Right ventricle myocardium superior (tissue), 1 donor: ENCODE data around the gene CSF2RB. TPM values are rescaled to one million over a fixed set of nuclear protein-coding genes. Genes with fewer than 3 reads are reported as not detected.
A peak's percentile ranks its signal among the peaks of the same experiment; 100 is the strongest.

ENCODE experiments used
- ATAC-seq: fragments of 200-7000 bp; cut with Tn5 transposase; one replicate; pipeline ENCODE4 v1.9.1; 2020; ENCODE audit warnings: mild to moderate bottlenecking; ENCODE audit not compliant: poor library complexity
- DNase-seq: peaks from one replicate; pipeline ENCODE4 v3.0.0-alpha.2; 2020
- intact Hi-C: fragments of 100-400 bp; cut with DNase I; formaldehyde crosslinking; loops from one replicate; pipeline ENCODE4 v1.11.2; 2022
- total RNA-seq: library from RNA; stranded (reverse); fragmentation: NEBNext Ultra II Directional; extraction: Animal tissue kit (Norgen Biotek cat#: 25700); gene quantifications from one replicate; pipeline ENCODE4 v1.2.1, GENCODE V29; 2021
- donor health status: DM: no; HTN: yes; CAD: no; lungs with severe emphysema.

Gene CSF2RB
- total RNA-seq, 1 donor from 2014 or later = 2.2 TPM

DNA sequence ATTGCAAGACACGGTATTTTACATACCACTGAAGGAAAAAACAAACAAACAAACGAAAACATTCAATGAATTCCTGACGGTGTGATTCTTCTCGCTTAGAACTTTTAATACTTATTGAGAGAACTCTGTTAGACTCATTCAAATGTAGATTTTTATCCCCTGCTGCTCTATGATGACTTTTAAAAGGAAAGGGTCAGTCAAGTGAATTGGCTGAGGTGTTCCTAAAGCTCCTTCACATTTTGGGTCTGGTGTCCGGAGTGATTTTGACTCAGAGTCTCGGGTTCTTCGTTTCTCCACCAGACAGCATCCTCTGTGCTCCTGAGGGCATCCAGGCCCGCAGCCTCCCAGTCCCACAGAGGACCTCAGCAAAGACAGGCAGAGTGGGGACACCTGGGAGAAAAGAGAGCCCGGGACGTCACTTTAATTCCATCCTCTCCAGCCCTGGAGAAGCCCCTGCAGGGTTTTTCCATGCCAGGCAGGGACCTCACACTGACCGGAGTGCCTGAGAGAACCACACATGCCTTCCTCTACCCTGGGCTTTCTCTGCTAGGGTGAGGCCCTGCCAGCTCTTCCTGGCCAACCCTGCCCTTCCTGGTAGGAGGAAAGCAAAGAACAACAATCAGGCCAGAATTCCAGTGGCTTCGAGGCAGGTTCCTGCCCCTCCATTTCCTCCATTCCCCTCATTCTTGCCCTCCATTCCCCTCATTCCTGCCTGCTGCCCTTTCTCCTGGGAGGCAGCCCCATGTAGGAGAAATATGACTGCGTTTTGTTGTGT is 1.4 kb upstream of the CSF2RB start:
- DNase-seq (no peak), ATAC-seq (no peak)
- intact Hi-C loops = no loop called here

GRCh38 chr22:36912694-36913426 is 568 bp upstream of the CSF2RB start:
- intact Hi-C loops = no loop called here
- DNase-seq = no peak
- ATAC-seq = peak; percentile 58

- DNase-seq (no peak), ATAC-seq (no peak)
- intact Hi-C loops = no loop called here
Measured at GRCh38 chr22:36914390-36914752, 943 bp downstream of the CSF2RB start.

GRCh38 chr22:36916034-36916433 is 2.6 kb downstream of the CSF2RB start:
- intact Hi-C loops = no loop called here
- ATAC-seq (no peak), DNase-seq (no peak)

DNA sequence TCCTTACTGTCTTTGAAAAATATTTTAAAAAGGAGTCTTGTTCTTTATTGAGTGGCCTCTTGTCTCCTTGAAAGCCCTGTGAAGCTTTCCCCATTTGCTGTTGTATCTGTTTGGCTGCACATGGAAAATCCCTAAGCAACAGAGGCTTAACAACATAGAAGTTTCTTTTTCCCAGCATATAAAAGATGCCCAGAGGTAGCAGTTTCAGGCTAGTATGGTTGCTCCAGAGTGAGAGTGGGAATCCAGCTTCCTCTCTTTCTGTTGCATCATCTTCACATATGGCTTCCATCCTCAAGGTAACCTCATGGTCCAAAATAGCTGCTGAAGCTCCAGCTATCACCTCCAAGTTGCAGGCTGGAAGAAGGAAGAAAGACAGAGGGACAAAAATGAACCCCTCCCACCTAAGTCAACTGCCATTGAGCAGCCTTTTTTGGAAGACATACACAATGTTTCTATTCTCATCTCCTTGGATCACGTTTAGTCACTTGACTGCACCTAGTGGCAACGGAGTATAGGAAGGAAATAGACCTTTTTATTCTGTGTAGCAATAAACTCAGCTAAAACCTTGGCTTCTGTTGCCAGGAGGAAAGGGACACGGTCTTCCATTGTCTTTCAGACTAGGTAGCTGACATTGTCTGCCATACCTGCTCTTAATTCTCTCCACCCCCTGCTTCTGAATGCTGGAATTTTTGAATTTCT is 5.3 kb downstream of the CSF2RB start:
- intact Hi-C loops = no loop called here

DNA sequence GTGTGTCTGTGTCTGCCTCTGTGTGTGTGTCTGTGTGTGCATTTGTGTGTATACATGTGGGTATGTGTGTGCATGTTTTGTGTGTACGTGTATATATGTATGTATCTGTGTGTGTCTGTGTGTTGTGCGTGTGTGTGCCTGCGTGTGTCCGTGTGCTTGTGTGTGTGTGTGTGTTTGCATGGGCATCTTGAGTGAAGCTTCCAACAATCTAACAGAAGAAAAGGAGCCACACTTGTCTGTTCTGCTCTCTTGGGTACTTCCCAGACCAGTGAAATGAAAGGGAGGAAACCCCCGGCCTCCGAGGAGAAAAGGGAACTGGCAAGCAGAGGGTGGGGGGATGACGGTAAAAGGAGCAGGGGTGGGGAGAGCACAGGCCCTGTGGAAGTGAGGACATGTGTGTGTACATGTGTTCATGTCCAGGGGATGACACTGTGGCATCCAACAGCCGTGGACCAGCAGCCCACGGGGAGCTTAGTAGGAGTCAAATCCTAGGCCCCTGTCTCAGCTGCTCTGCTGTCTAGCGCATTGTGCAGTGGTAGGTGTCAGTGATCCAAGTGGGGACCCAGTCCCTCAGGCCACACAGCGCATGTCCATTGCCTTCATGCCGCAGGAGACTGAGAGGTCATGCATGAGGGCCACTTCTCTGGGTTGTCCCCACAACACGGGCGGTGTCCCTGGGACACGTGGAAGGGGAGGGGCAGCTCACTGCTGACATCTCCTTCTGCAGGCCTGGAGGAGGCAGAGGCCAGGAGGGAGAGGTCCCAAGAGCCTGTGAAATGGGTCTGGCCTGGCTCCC is 8.1 kb downstream of the CSF2RB start:
- DNase-seq = no peak
- ATAC-seq = peak; percentile 58

More for the DNA sequence above, 5.3 kb downstream of the CSF2RB start:
- no peak for ATAC-seq
- DNase-seq = no peak

DNA sequence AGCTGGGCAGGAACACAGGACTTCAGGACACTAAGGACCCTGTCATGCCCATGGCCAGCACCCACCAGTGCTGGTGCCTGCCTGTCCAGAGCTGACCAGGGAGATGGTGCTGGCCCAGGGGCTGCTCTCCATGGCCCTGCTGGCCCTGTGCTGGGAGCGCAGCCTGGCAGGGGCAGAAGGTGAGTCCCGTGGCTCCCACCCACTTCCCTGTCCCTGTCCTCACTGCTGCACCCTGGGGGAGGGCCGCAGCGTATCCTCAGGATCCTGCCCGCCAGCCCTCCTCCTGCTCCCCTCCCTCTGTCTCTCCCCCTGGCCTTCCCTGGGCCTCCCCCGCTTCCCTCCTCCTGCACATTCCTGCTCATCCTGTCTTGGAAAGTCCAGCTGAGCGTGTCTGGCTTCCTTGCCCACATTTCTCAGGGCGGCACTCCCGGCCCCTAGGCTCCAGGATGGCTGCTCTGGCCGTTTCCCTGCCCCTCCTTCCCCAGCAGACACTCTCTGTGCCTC is 8.7 kb downstream of the CSF2RB start:
- DNase-seq = no peak
- no peak for ATAC-seq
- intact Hi-C loops = no loop called here

More for the DNA sequence above, 8.1 kb downstream of the CSF2RB start:
- intact Hi-C loops = no loop called here

DNA sequence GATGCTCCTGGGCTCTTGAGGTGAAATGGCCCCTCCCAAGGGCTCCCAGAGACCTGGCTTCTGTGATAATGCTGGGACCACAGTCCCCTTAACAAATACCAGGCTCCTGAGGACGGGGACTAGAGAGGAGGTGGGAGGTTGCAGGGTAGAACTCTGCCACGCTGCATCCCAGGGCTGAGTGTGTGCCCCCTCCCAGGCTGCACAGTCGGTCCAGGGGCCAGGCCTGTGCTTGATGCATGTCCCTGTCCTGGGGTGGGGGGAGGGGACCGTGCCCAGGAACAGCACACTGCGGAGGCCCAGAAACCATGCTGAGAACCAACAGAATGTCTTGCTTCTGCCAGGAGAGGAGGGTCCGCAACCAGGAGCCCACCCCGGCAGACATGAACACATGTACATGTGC is 9.3 kb downstream of the CSF2RB start:
- DNase-seq = no peak
- ATAC-seq = no peak
- intact Hi-C loops = no loop called here

GRCh38 chr22:36923131-36923788 is 9.8 kb downstream of the CSF2RB start:
- ATAC-seq (no peak), DNase-seq (no peak)
- intact Hi-C loops = no loop called here

DNA sequence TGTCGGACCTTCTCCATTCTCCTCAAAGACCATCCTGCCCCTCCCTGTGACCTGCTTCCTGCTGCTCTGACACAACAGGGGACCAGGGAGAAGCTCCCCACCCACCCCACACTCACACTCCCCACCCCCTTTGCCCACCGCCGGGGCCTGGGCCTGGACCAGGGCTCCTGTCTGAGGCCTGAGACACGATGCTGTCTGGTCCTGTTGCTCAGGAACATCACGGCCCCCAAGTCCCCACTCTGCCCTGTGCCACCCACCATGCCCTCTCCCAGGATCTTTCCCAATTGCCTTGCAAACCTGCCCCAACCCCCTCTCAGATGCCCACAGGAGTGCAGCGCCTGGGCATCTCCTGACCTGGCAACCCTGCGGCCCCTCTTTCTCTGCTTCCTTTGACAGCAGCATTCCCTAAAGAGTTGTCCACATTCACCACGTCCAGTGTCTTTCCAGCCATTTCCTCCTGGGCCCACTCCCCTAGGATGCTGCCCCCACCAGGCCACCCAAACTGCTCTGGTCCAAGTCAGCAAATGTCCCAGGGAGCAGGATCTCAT is 10.8 kb downstream of the CSF2RB start:
- DNase-seq (no peak), ATAC-seq (no peak)
- intact Hi-C loops = no loop called here

DNA sequence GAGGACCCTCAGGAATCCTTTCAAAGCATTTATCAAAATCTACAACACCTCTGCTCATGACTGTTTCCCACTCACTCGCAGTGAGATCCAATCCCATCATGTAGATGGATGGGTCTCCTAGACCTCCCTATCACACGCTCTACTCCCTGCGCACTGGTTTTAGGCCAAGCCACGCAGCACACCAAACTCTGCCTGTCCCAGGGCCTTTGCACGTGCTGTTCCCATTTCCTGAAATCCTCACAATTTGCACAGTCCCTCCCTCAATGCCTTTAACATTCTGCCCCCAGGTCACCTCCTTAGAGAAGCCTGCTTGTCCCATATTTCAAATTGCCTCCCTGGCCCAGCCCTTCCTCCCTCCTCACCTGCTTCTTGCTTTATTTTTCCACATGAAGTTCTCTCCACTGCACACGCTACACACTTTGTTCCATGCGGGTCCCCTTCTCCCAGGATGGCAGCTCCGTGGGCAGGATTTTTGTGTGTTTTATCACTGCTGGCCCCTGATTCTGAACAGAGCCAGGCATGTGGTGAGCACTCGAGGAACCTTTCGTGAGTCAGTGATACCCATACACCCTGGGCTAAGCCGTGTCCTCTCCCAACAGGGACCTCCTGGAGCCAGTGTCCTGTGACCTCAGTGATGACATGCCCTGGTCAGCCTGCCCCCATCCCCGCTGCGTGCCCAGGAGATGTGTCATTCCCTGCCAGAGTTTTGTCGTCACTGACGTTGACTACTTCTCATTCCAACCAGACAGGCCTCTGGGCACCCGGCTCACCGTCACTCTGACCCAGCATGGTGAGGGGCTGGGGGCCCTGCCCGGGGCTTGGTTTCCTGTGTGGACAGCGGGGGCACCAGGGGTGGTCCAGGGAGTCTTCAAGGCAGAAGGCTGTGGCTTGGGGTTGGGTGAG is 12.2 kb downstream of the CSF2RB start:
- DNase-seq = no peak
- ATAC-seq = no peak
- intact Hi-C loops = no loop called here

DNA sequence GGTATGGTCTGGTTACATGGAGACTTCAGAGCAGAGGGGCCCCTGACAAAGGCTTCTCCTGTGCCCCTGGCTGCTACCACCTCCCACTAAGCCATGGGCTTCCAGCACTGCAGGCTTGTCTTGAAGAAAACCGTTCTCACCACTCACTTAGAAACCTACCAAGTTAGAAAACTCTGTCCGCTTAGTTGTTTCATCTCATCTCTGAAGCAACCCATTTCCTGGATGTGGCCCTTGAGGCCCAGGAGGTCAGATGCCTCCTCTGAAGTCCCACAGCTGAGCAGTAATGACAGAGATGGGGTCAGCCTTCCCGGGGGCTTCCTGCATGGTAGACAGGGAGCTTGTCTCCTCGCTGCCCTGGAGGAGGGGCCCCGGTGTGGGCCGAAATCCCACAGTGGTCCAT is 12.9 kb downstream of the CSF2RB start:
- no peak for DNase-seq
- intact Hi-C loops = no loop called here

GRCh38 chr22:36926721-36927435 is 13.4 kb downstream of the CSF2RB start:
- intact Hi-C loops = no loop called here
- ATAC-seq (no peak), DNase-seq (no peak)

More for the DNA sequence above, 12.9 kb downstream of the CSF2RB start:
- no peak for ATAC-seq

- ATAC-seq (no peak), DNase-seq (no peak)
- intact Hi-C loops = no loop called here
Measured at GRCh38 chr22:36927671-36928070, 14.2 kb downstream of the CSF2RB start.

DNA sequence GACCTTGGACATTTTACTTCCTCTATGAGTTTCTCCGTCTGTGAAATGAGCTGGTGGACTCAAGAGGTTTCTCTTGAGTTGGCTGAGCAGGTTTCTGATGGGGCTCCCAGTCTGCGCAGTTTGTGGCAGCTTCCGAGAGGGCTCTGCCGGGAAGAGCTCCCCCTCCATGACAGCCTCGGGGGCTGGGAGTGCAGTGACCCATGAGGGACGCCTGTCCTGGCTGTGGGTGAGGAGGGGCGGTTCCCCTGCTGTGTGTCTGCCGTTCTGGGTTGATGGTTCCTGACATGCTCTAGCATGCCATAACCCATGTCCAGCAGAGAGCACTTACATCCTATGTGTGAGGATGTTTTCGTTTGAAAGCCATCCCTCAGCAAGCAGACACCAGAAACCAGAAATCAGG is 14.8 kb downstream of the CSF2RB start:
- DNase-seq (no peak), ATAC-seq (no peak)
- intact Hi-C loops = no loop called here

DNA sequence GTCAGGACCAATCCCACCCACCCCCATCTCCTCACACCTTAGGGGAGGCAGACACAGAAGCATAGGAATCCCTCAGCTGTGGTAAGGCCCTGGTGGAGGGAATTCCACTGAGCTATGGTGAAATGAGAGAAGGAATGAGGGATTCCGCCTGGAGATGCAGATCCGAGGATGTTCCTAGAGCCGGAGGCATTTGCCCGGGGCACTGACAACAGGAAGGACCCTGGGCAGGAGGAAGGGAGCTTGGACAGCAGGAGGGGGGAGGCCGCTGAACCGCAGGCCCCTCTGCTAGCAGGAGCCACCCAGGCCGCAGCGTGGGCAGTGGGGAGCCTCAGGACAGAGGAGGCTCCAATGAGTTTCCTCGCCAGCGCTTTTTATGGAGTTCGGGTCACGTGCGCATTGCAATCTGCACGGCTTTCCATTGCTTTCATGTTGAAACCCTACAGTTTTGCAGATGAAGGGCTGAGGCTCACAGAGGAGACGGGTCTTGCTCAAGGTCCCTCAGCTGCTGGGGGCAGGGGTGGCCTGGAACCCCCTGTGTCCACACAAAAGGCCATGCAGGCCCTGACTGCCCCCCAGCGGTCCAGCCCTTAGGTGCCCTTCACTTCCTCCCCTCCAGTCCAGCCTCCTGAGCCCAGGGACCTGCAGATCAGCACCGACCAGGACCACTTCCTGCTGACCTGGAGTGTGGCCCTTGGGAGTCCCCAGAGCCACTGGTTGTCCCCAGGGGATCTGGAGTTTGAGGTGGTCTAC is 15.5 kb downstream of the CSF2RB start:
- ATAC-seq (no peak), DNase-seq (no peak)
- intact Hi-C loops = no loop called here
